GM23248 (cell line): ENCODE results near the gene IPO11.

Experiments
- EZH2 ChIP-seq: fragments of 200-600 bp; sonication (generic); IDR thresholded peaks from 2 replicates; pipeline ENCODE4 v1.6.1; 2018; ENCODE audit warnings: antibody characterized with exemption, mild to moderate bottlenecking; ENCODE audit not compliant: insufficient read depth, poor library complexity, severe bottlenecking
- EZH2phosphoT487 ChIP-seq: fragments of 200-600 bp; sonication (generic); IDR thresholded peaks from 2 replicates; pipeline ENCODE4 v1.6.1; 2018; ENCODE audit warnings: antibody characterized with exemption, moderate library complexity, mild to moderate bottlenecking, low read depth; ENCODE audit not compliant: insufficient read depth

DNA sequence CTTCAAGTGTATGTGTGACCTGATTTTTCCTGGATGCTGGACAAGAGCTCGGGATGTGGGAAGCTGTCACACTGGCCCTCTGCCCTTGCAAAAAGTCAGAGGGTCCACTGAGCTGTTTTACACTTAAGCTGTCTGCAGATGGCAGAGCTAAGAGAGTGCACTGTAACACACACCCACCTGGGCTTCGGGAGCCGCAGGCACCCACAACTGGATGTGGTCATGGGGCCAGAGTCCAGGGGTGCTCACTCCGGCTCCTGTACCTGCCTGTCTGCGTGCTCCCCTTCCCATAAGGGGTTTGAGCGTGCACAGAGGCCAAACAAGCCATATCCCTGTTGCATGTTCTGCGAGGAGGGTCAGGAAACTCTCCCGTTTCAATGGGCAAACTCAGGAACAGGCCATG, 248.6 kb downstream of the IPO11 start:
- no peak for TF ChIP-seq EZH2
- TF ChIP-seq EZH2phosphoT487 = no peak
